Adrenal gland (tissue), 12 donors: Measurements from ENCODE around the gene GMDS. TPM values are rescaled to one million over a fixed set of nuclear protein-coding genes. Genes with fewer than 3 reads are reported as not detected.

Source experiments
- DNase-seq, 7 donors: peaks; one replicate each; pipeline ENCODE4 v3.0.0-alpha.2; 2019 to 2020
- H3K27ac ChIP-seq, 5 donors: fragments of 200-600 bp; sonication (generic) in 4 of 5; 1 replicate in 3 of 5; 2 replicates in 2 of 5; pipeline versions ENCODE4 v1.5.1 to v1.8.0; 2016 to 2020; ENCODE audit warnings: mild to moderate bottlenecking in 1 of 5
- H3K27me3 ChIP-seq: fragments of 200-600 bp; 2 replicates; pipeline ENCODE4 v1.8.0; 2021
- H3K36me3 ChIP-seq, 2 donors: fragments of 200-600 bp; replicated peaks in 1 of 2; 1 replicate in 1 of 2; 2 replicates in 1 of 2; pipeline versions ENCODE4 v1.5.1 to v1.8.0; 2018 to 2022
- H3K4me1 ChIP-seq, 2 donors: fragments of 200-600 bp; replicated peaks in 1 of 2; 1 replicate in 1 of 2; 2 replicates in 1 of 2; pipeline versions ENCODE4 v1.5.1 to v1.8.0; 2018 to 2021
- H3K4me3 ChIP-seq, 4 donors: fragments of 200-600 bp; sonication (generic) in 3 of 4; one replicate each; pipeline ENCODE4 v1.5.1; 2016 to 2018
- H3K9me3 ChIP-seq, 3 donors: fragments of 200-600 bp; sonication (generic) in 1 of 3; replicated peaks in 1 of 3; 1 replicate in 2 of 3; 2 replicates in 1 of 3; pipeline versions ENCODE4 v1.5.1 to v1.8.0; 2016 to 2021
- CTCF ChIP-seq, 6 experiments: fragments of 450-650 bp in 4 of 6; fragments of 200-600 bp in 2 of 6; sonication (generic) in 1 of 6; IDR thresholded peaks; 1 replicate in 5 of 6; 2 replicates in 1 of 6; pipeline versions ENCODE4 v1.5.1 to v1.8.0; 2016 to 2021; ENCODE audit warnings: antibody characterized with exemption in 6 of 6, mild to moderate bottlenecking in 2 of 6, moderate library complexity in 1 of 6
- POLR2A ChIP-seq, 2 donors: fragments of 450-650 bp; IDR thresholded peaks; one replicate each; pipeline ENCODE4 v1.6.1; 2017; ENCODE audit warnings: antibody characterized with exemption in 2 of 2, mild to moderate bottlenecking in 2 of 2, moderate library complexity in 1 of 2
- WGBS, 4 donors: extraction: QIAGEN DNeasy Blood & Tissue Kit in 2 of 4; methylation state at CpG; one replicate each; pipeline versions ENCODE4 v1.1.5 to v1.1.7; 2013 to 2017; 5-methylcytosine and 5-hydroxymethylcytosine counted together
- intact Hi-C, 2 donors: fragments of 100-400 bp; cut with DNase I; formaldehyde crosslinking; loops; one replicate each; pipeline versions ENCODE4 v1.14.1 to v1.15.0; 2022 to 2023
- polyA plus RNA-seq, 3 donors: library from polyadenylated mRNA; stranded (reverse); fragments of 200-250 nt in 2 of 3; fragments of 350-450 nt in 1 of 3; fragmentation: Illumina TruSeq in 1 of 3; extraction: RNeasy Lipid Tissue Mini Kit (QIAGEN cat#74804) in 1 of 3; gene quantifications; one replicate each; pipeline ENCODE4 v1.2.3, GENCODE V29; 2013 to 2014
- total RNA-seq, 9 donors: library from RNA; depleted of rRNA in 4 of 9; stranded (reverse); fragments of >200 nt in 4 of 9; fragments of 120-200 nt in 1 of 9; fragmentation: NEBNext Ultra II Directional in 1 of 9; extraction: Animal tissue kit (Norgen Biotek cat#: 25700) in 1 of 9; gene quantifications; one replicate each; pipeline versions ENCODE4 v1.1.0 to v1.2.4, GENCODE V29; 2013 to 2023
- donor health status: healthy with polysubstance abuse.
- donor health status: Bipolar disorder and iron deficiency.
- donor health status: DM: yes; HTN: yes; CAD: no.
- donor health status: DM: no; HTN: no; CAD: no.
- donor health status: DM: no; HTN: no; CAD: no.
- donor health status: DM: yes; HTN: yes; CAD: no.

Gene GMDS
- total and polyA plus RNA-seq, 12 donors = 8.5 to 39.2 (median 15.2) TPM

- no peaks in the 10 kb centered on the region for H3K27me3 ChIP-seq
- no peaks in the 10 kb centered on the region for H3K36me3 ChIP-seq
- DNase-seq = no peak
- H3K4me1 ChIP-seq = peaks cover 0 to 5% of the 10 kb centered on the region in 2 donors
- no peak for TF ChIP-seq POLR2A (IDR thresholded peaks at IDR 0.05)
- TF ChIP-seq CTCF (IDR thresholded peaks at IDR 0.05) = no peak
- no peak overlapping the region for H3K4me3 ChIP-seq
- whole genome bisulfite sequencing, 4 donors = 86 to 91% (median 90%) methylated on average over 3 of the region's 3 CpGs
- no peaks in the 10 kb centered on the region for H3K9me3 ChIP-seq
- no peak overlapping the region for H3K27ac ChIP-seq
- intact Hi-C loops = no loop called here
Measured at GRCh38 chr6:1836690-1837089, 408.7 kb downstream of the GMDS start.

GRCh38 chr6:1834646-1835516 is 410.5 kb downstream of the GMDS start:
- no peak overlapping the region for H3K4me3 ChIP-seq
- peaks cover 0 to 5% of the 10 kb centered on the region in 2 donors for H3K4me1 ChIP-seq
- TF ChIP-seq POLR2A (IDR thresholded peaks at IDR 0.05) (no peak), CTCF (IDR thresholded peaks at IDR 0.05) (no peak)
- H3K36me3 ChIP-seq = no peaks in the 10 kb centered on the region
- WGBS, 4 donors = 81 to 88% (median 87%) methylated on average over 10 of the region's 10 CpGs
- intact Hi-C loops = no loop called here
- H3K9me3 ChIP-seq = no peaks in the 10 kb centered on the region
- H3K27ac ChIP-seq = no peak overlapping the region
- no peaks in the 10 kb centered on the region for H3K27me3 ChIP-seq
- no peak for DNase-seq

GRCh38 chr6:1834207-1834606 is 411.2 kb downstream of the GMDS start:
- intact Hi-C loops = no loop called here
- WGBS, 4 donors = 60 to 95% (median 85%) methylated on average over 2 of the region's 2 CpGs

More at GRCh38 chr6:1834207-1834606, 411.2 kb downstream of the GMDS start:
- no peak for DNase-seq
- Histone ChIP-seq H3K4me1 (peaks cover 0 to 5% of the 10 kb centered on the region in 2 donors), H3K27ac (no peak overlapping the region), H3K36me3 (no peaks in the 10 kb centered on the region), H3K4me3 (no peak overlapping the region), H3K27me3 (no peaks in the 10 kb centered on the region), H3K9me3 (no peaks in the 10 kb centered on the region)
- TF ChIP-seq CTCF (IDR thresholded peaks at IDR 0.05) = no peak
- TF ChIP-seq POLR2A (IDR thresholded peaks at IDR 0.05) = no peak
